NCI-H1436 treated with DMSO at 0.1 percent for 48 hours (cell line): ENCODE results near the gene CCL4.
"Not testable (repeated sequence)": the region's sequence is repeated elsewhere in the genome, so short reads cannot be mapped to it uniquely, and the experiment has no call there.

ENCODE experiments used
- DNase-seq: peaks from one replicate; lab custom pipeline; 2025; lab: John Stamatoyannopoulos, UW

The CCL4 gene

GRCh38 chr17:36117505-36118382 lies 14.1 kb downstream of the CCL4 start:
- no peak for DNase-seq

- no peak for DNase-seq
These were observed 15.1 kb downstream of the CCL4 start for GRCh38 chr17:36118477-36119353.

- no peak for DNase-seq
These were observed 16.6 kb downstream of the CCL4 start for GRCh38 chr17:36120221-36120620.

GRCh38 chr17:36121099-36121498 lies 17.5 kb downstream of the CCL4 start:
- not testable (repeated sequence) for DNase-seq

GRCh38 chr17:36123431-36123830 lies 19.8 kb downstream of the CCL4 start:
- DNase-seq, result no peak

GRCh38 chr17:36124879-36125824 lies 21.5 kb downstream of the CCL4 start:
- DNase-seq, result no peak

- no peak for DNase-seq
These were observed 23.7 kb downstream of the CCL4 start for GRCh38 chr17:36127199-36127893.

- no peak for DNase-seq
These were observed 24.3 kb downstream of the CCL4 start for GRCh38 chr17:36127911-36128310.

GRCh38 chr17:36128411-36128978 lies 24.9 kb downstream of the CCL4 start:
- DNase-seq, result no peak

- DNase-seq, result no peak
These were observed 26.0 kb downstream of the CCL4 start for GRCh38 chr17:36129616-36130015.

- DNase-seq, result no peak
These were observed 26.7 kb downstream of the CCL4 start for GRCh38 chr17:36130346-36130745.

- no peak for DNase-seq
These were observed 27.8 kb downstream of the CCL4 start for GRCh38 chr17:36131421-36131820.

GRCh38 chr17:36131931-36132330 lies 28.3 kb downstream of the CCL4 start:
- DNase-seq, result no peak

- DNase-seq, result no peak
These were observed 28.8 kb downstream of the CCL4 start for GRCh38 chr17:36132421-36132831.

- DNase-seq, result no peak
These were observed 30.1 kb downstream of the CCL4 start for GRCh38 chr17:36133602-36134236.

GRCh38 chr17:36135465-36135864 lies 31.8 kb downstream of the CCL4 start:
- DNase-seq, result no peak

- no peak for DNase-seq
These were observed 32.4 kb downstream of the CCL4 start for GRCh38 chr17:36136036-36136435.

GRCh38 chr17:36136439-36136838 lies 32.8 kb downstream of the CCL4 start:
- no peak for DNase-seq

- no peak for DNase-seq
These were observed 38.6 kb downstream of the CCL4 start for GRCh38 chr17:36142235-36142634.

GRCh38 chr17:36142806-36143205 lies 39.2 kb downstream of the CCL4 start:
- DNase-seq, result no peak
